H1 (cell line): ENCODE data around the gene PGGHG. TPM values are rescaled to one million over a fixed set of nuclear protein-coding genes. Genes with fewer than 3 reads are reported as not detected.

Source experiments
- CTCF ChIA-PET: fragments of 300-600 bp; sonication (Branson Sonifier 250); formaldehyde crosslinking; loops from one replicate; lab custom pipeline; 2021; ENCODE audit not compliant: partially characterized antibody; lab: Charles Lee
- POLR2A ChIA-PET: fragments of 300-600 bp; sonication (Branson Sonifier 250); formaldehyde crosslinking; loops from one replicate; lab custom pipeline; 2021; ENCODE audit warnings: inconsistent platforms; ENCODE audit not compliant: partially characterized antibody; lab: Charles Lee
- DNase-seq, 2 experiments: peaks; one replicate each; pipeline versions ENCODE4 v3.0.0 to v3.0.0-alpha.2; 2010 to 2022; ENCODE audit warnings: low spot score in 2 of 2, low read depth in 1 of 2, mixed read lengths in 1 of 2
- FAIRE-seq: peaks from 2 replicates; lab custom pipeline; 2011; peaks lifted over from hg19 to GRCh38; lab: Jason Lieb, UNC
- H2AFZ ChIP-seq: 2 replicates; pipeline ENCODE4 v1.8.1; 2012; ENCODE audit warnings: low read length, inconsistent platforms
- H2AK5ac ChIP-seq: 2 replicates; pipeline ENCODE4 v1.6.1; 2013; ENCODE audit warnings: low read depth, low read length
- H2BK120ac ChIP-seq: replicated peaks from 2 replicates; pipeline ENCODE3; 2013; ENCODE audit warnings: low read depth, low read length, inconsistent platforms
- H2BK12ac ChIP-seq: 2 replicates; pipeline ENCODE4 v1.6.1; 2013; ENCODE audit warnings: low read depth, low read length
- H2BK15ac ChIP-seq: 2 replicates; pipeline ENCODE4 v1.6.1; 2013; ENCODE audit warnings: low read length
- H2BK20ac ChIP-seq: 2 replicates; pipeline ENCODE4 v1.6.1; 2013; ENCODE audit warnings: low read length
- H2BK5ac ChIP-seq: 2 replicates; pipeline ENCODE4 v1.6.1; 2013; ENCODE audit warnings: low read depth, low read length
- H3K14ac ChIP-seq: 2 replicates; pipeline ENCODE4 v1.6.1; 2013; ENCODE audit warnings: inconsistent platforms; ENCODE audit not compliant: insufficient read length
- H3K18ac ChIP-seq: 2 replicates; pipeline ENCODE4 v1.6.1; 2013; ENCODE audit warnings: low read length; ENCODE audit errors: extremely low read depth
- H3K23ac ChIP-seq: 2 replicates; pipeline ENCODE4 v1.6.1; 2013; ENCODE audit warnings: inconsistent platforms; ENCODE audit not compliant: insufficient read length
- H3K23me2 ChIP-seq: 2 replicates; pipeline ENCODE4 v1.6.1; 2013; ENCODE audit warnings: low read depth, low read length
- H3K27ac ChIP-seq: 2 replicates; pipeline ENCODE4 v1.6.1; 2011; ENCODE audit warnings: low read depth, low read length, inconsistent platforms
- H3K27me3 ChIP-seq, 4 experiments: replicated peaks in 1 of 4; 1 replicate in 1 of 4; 2 replicates in 3 of 4; pipeline versions ENCODE4 v1.6.1 to v1.8.1; 2011 to 2013; ENCODE audit warnings: low read length in 3 of 4, mild to moderate bottlenecking in 3 of 4, inconsistent platforms in 2 of 4, mixed read lengths in 2 of 4, moderate library complexity in 1 of 4; ENCODE audit not compliant: control insufficient read depth in 3 of 4, insufficient read depth in 3 of 4; ENCODE audit errors: extremely low read depth in 1 of 4
- H3K36me3 ChIP-seq, 4 experiments: 2 replicates each; pipeline versions ENCODE4 v1.6.1 to v1.8.1; 2011 to 2013; ENCODE audit warnings: mild to moderate bottlenecking in 4 of 4, low read length in 3 of 4, moderate library complexity in 2 of 4, control low read depth in 1 of 4, inconsistent platforms in 1 of 4; ENCODE audit not compliant: insufficient read depth in 4 of 4, control insufficient read depth in 2 of 4
- H3K4ac ChIP-seq: replicated peaks from 2 replicates; pipeline ENCODE3; 2013; ENCODE audit warnings: low read length, low read depth, mixed read lengths, inconsistent platforms; ENCODE audit not compliant: insufficient read length
- H3K4me1 ChIP-seq, 4 experiments: replicated peaks in 1 of 4; 1 replicate in 1 of 4; 2 replicates in 3 of 4; pipeline versions ENCODE4 v1.6.1 to v1.8.1; 2011 to 2013; ENCODE audit warnings: low read length in 3 of 4, inconsistent platforms in 2 of 4, mixed read lengths in 1 of 4; ENCODE audit not compliant: insufficient read depth in 4 of 4, control insufficient read depth in 3 of 4
- H3K4me2 ChIP-seq, 2 experiments: 2 replicates each; pipeline versions ENCODE4 v1.6.1 to v1.8.1; 2011 to 2013; ENCODE audit warnings: low read depth in 2 of 2, low read length in 2 of 2, control low read depth in 1 of 2, inconsistent platforms in 1 of 2, mild to moderate bottlenecking in 1 of 2; ENCODE audit not compliant: insufficient read depth in 1 of 2
- H3K4me3 ChIP-seq, 4 experiments: fragments of 200-600, 300-600 bp in 1 of 4; sonication (generic), shearing (Covaris generic), sonication (Bioruptor Twin) in 1 of 4; 2 replicates each; pipeline versions ENCODE4 v1.5.1 to v1.8.1; 2011 to 2016; ENCODE audit warnings: low read length in 4 of 4, low read depth in 3 of 4, control low read depth in 2 of 4, inconsistent platforms in 2 of 4, mild to moderate bottlenecking in 2 of 4, mixed read lengths in 1 of 4, moderate library complexity in 1 of 4; ENCODE audit not compliant: insufficient read depth in 2 of 4; ENCODE audit errors: extremely low read depth in 1 of 4
- H3K56ac ChIP-seq: replicated peaks from 2 replicates; pipeline ENCODE3; 2013; ENCODE audit warnings: low read depth, mild to moderate bottlenecking, mixed read lengths, low read length, inconsistent platforms; ENCODE audit not compliant: insufficient read length
- H3K79me1 ChIP-seq: 2 replicates; pipeline ENCODE4 v1.6.1; 2013; ENCODE audit warnings: low read depth, low read length, control low read depth
- H3K79me2 ChIP-seq, 2 experiments: 2 replicates each; pipeline versions ENCODE4 v1.6.1 to v1.8.1; 2012 to 2013; ENCODE audit warnings: low read length in 2 of 2, mild to moderate bottlenecking in 2 of 2, inconsistent platforms in 1 of 2; ENCODE audit not compliant: insufficient read depth in 2 of 2, control insufficient read depth in 1 of 2
- H3K9ac ChIP-seq, 4 experiments: replicated peaks in 1 of 4; 1 replicate in 1 of 4; 2 replicates in 3 of 4; pipeline versions ENCODE4 v1.6.1 to v1.8.1; 2011 to 2013; ENCODE audit warnings: low read depth in 3 of 4, low read length in 3 of 4, control low read depth in 2 of 4, mild to moderate bottlenecking in 2 of 4, moderate library complexity in 2 of 4, inconsistent platforms in 1 of 4; ENCODE audit errors: extremely low read depth in 1 of 4
- H3K9me3 ChIP-seq, 2 experiments: 2 replicates each; pipeline versions ENCODE4 v1.6.1 to v1.8.1; 2012 to 2013; ENCODE audit warnings: mild to moderate bottlenecking in 2 of 2, moderate library complexity in 2 of 2, control low read depth in 1 of 2, inconsistent platforms in 1 of 2, low read depth in 1 of 2, low read length in 1 of 2, mixed read lengths in 1 of 2; ENCODE audit not compliant: insufficient read depth in 2 of 2
- H4K20me1 ChIP-seq, 2 experiments: replicated peaks in 1 of 2; 2 replicates each; pipeline versions ENCODE3 to v1.8.1; 2011 to 2013; ENCODE audit warnings: inconsistent platforms in 2 of 2, low read length in 2 of 2, mild to moderate bottlenecking in 1 of 2; ENCODE audit not compliant: insufficient read depth in 2 of 2, control insufficient read depth in 1 of 2
- H4K5ac ChIP-seq: 2 replicates; pipeline ENCODE4 v1.6.1; 2013; ENCODE audit warnings: low read length, low read depth, mixed read lengths, inconsistent platforms; ENCODE audit not compliant: insufficient read length
- H4K8ac ChIP-seq: 2 replicates; pipeline ENCODE4 v1.8.0; 2013; ENCODE audit warnings: mild to moderate bottlenecking, moderate library complexity, low read length, inconsistent platforms; ENCODE audit not compliant: insufficient read depth; ENCODE audit errors: extremely low read depth
- H4K91ac ChIP-seq: replicated peaks from 2 replicates; pipeline ENCODE3; 2013; ENCODE audit warnings: low read length, mixed read lengths, inconsistent platforms; ENCODE audit not compliant: insufficient read length
- CTCF ChIP-seq, 3 experiments: IDR thresholded peaks; 1 replicate in 2 of 3; 2 replicates in 1 of 3; pipeline versions ENCODE4 v1.5.1 to v1.6.1; 2011; ENCODE audit warnings: low read length in 3 of 3, mild to moderate bottlenecking in 3 of 3, inconsistent platforms in 2 of 3, low read depth in 1 of 3, moderate library complexity in 1 of 3; ENCODE audit not compliant: insufficient read depth in 1 of 3; ENCODE audit errors: control extremely low read depth in 1 of 3
- RAD21 ChIP-seq, 2 experiments: IDR thresholded peaks in 1 of 2; conservative IDR thresholded peaks in 1 of 2; 2 replicates each; pipeline ENCODE4 v1.6.1; 2011; ENCODE audit warnings: low read depth in 2 of 2, low read length in 2 of 2, improper control_type of control experiment in 1 of 2, inconsistent platforms in 1 of 2, mild to moderate bottlenecking in 1 of 2, moderate library complexity in 1 of 2
- SP2 ChIP-seq: IDR thresholded peaks from 2 replicates; pipeline ENCODE4 v1.6.1; 2012; ENCODE audit warnings: mild to moderate bottlenecking, low read length, inconsistent platforms
- SP4 ChIP-seq: IDR thresholded peaks from 2 replicates; pipeline ENCODE4 v1.6.1; 2012; ENCODE audit warnings: low read length, inconsistent platforms
- SRF ChIP-seq: IDR thresholded peaks from 2 replicates; pipeline ENCODE4 v1.6.1; 2011; ENCODE audit warnings: mild to moderate bottlenecking, low read depth, low read length, moderate library complexity
- WGBS, 2 experiments: shearing (Covaris generic) in 1 of 2; methylation state at CpG; one replicate each; pipeline versions ENCODE4 v1.1.6 to v1.1.7; 2013 to 2015; ENCODE audit warnings: low lambda C conversion rate in 2 of 2, mixed read lengths in 2 of 2, inconsistent platforms in 1 of 2, low coverage in 1 of 2, missing lambda C conversion rate in 1 of 2; ENCODE audit not compliant: insufficient replicate concordance in 2 of 2, insufficient coverage in 1 of 2, insufficient read length in 1 of 2; ENCODE audit errors: extremely low coverage in 1 of 2, missing lambda C conversion rate in 1 of 2; 5-methylcytosine and 5-hydroxymethylcytosine counted together
- polyA plus RNA-seq, 7 experiments: library from polyadenylated mRNA; depleted of rRNA in 3 of 7; stranded (reverse) in 5 of 7; unstranded in 2 of 7; fragments of >200 nt in 5 of 7; fragments of 200-250 nt in 2 of 7; gene quantifications; 1 replicate in 5 of 7; 2 replicates in 1 of 7; 4 replicates in 1 of 7; pipeline versions ENCODE4 v1.2.1 to v1.2.3, GENCODE V29; 2011 to 2013; ENCODE audit warnings: missing spikeins in 2 of 7, mixed read lengths in 2 of 7
- total RNA-seq: library from RNA; stranded (reverse); fragmentation: NEBNext Ultra II Directional; extraction: Animal tissue kit (Norgen Biotek cat#: 25700); gene quantifications from 2 replicates; pipeline ENCODE4 v1.2.1, GENCODE V29; 2021

Gene PGGHG
- total and polyA plus RNA-seq, 2 of the 8 experiments (the other 6 are each of a cell fraction or from before 2014, with no cell fraction given), result 34.8 to 60.7 TPM

DNA sequence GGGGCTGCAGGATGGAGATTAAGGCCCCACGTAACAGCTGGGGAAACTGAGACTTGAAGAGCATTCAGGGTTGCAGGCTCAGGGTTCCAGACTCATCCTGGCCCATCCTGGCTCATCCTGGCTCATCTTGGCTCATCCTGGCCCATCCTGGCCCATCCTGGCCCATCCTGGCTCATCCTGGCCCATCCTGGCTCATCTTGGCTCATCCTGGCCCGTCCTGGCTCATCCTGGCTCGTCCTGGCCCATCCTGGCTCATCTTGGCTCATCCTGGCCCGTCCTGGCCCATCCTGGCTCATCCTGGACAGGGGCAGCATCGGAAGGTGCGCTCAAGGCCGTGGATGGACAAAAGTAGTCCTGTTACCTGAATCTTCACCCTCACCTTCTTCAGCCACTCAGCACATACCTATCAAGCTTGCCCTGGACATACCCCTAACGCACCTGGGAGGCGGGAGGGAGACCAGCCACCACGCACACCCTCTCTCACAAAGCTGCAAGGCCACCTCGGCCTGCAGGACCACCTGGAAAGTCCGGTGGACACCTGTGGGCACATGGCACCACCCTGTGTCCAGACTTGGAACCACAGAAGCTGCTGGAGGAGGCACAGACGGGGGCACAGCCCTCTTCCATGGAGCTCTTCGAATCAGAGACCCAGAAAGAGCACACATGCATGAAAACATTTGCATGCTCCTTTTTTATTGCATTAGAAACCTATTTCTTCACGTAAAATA lies 31.0 kb upstream of the PGGHG start:
- Histone ChIP-seq H2AK5ac (no peak overlapping the region), H4K91ac (peak overlapping the region; percentile 42), H3K9ac (no peak overlapping the region), H3K23me2 (peaks cover 6% of the 10 kb centered on the region; the same call in 1 of the 2 replicates), H3K27me3 (no peaks in the 10 kb centered on the region), H3K56ac (no peak overlapping the region), H4K5ac (no peak overlapping the region), H3K4me1 (no peaks in the 10 kb centered on the region), H3K23ac (no peak overlapping the region), H3K4ac (no peak overlapping the region), H2BK120ac (no peak overlapping the region), H4K20me1 (no peaks in the 10 kb centered on the region), H2BK20ac (no peak overlapping the region), H3K4me2 (no peak overlapping the region), H2AFZ (no peak overlapping the region), H3K18ac (no peak overlapping the region), H3K79me2 (no peaks in the 10 kb centered on the region), H3K14ac (no peak overlapping the region), H3K27ac (no peak overlapping the region), H3K79me1 (no peaks in the 10 kb centered on the region), H2BK15ac (no peak overlapping the region), H4K8ac (no peak overlapping the region), H3K9me3 (no peaks in the 10 kb centered on the region), H2BK12ac (no peak overlapping the region), H2BK5ac (no peak overlapping the region), H3K4me3 (no peak overlapping the region), H3K36me3 (peaks cover 0 to 8% (median 3%) of the 10 kb centered on the region in 4 experiments; a peak in 4 of 8 replicates)
- WGBS, 2 experiments, result 91% methylated on average over 14 of the region's 15 CpGs; no CpG with 5 or more reads in 1 of the 2 experiments
- DNase-seq (no peak), FAIRE-seq (no peak)
- TF ChIP-seq SP4 (no peak), SP2 (no peak), CTCF (IDR thresholded peaks at IDR 0.05; ENCODE audit: control extremely low read depth in 1 of 3, insufficient read depth in 1 of 3, low read depth in 1 of 3, low read length in 3 of 3) (peak in 1 of 3 experiments; percentile 21; a peak in 1 of 4 replicates), SRF (no peak), RAD21 (IDR thresholded peaks at IDR 0.05 in 1 of 2, conservative IDR thresholded peaks at IDR 0.05 in 1 of 2; ENCODE audit: low read depth in 2 of 2, low read length in 2 of 2) (peak; percentile 19 to 35)
- ChIA-PET POLR2A (interaction anchor here (1.3 to 2.3 kb wide), 2 partner anchors 41 to 97 kb away, joined by 3 to 6 read pairs; partner anchors contain the start of gene IFITM5), CTCF (interaction anchor here (0.7 to 2.3 kb wide), 8 partner anchors 8 to 54 kb away, joined by 3 to 7 read pairs (median 3); no protein-coding TSS in a partner anchor)
